Panc1 (cell line): ENCODE results near the gene DLGAP4. TPM values are rescaled to one million over a fixed set of nuclear protein-coding genes. Genes with fewer than 3 reads are reported as not detected.

Experiments used
- ATAC-seq: fragments of 200-7000 bp; cut with Tn5 transposase; 2 replicates; pipeline ENCODE4 v1.9.1; 2020; ENCODE audit warnings: mild to moderate bottlenecking, moderate library complexity
- BruUV-seq: library from RNA; stranded (reverse); fragments of 400-500 nt; replicated peaks from 2 replicates; lab custom pipeline; 2021; lab: Mats Ljungman, UMichigan
- CTCF ChIA-PET: fragments of 300-600 bp; sonication (Branson Sonifier 250); formaldehyde crosslinking; loops from one replicate; lab custom pipeline; 2022; ENCODE audit warnings: antibody characterized with exemption; lab: Charles Lee
- POLR2A ChIA-PET: fragments of 300-600 bp; sonication (Branson Sonifier 250); formaldehyde crosslinking; loops from one replicate; lab custom pipeline; 2022; ENCODE audit warnings: antibody characterized with exemption; lab: Charles Lee
- DNase-seq: peaks from one replicate; pipeline ENCODE4 v3.0.0-alpha.2; 2010; ENCODE audit warnings: low read depth, low spot score
- H3K27ac ChIP-seq: 2 replicates; pipeline ENCODE4 v1.5.1; 2011; ENCODE audit warnings: mild to moderate bottlenecking, low read length, inconsistent platforms
- H3K27me3 ChIP-seq: fragments of 200-500 bp; sonication (Bioruptor generic); 2 replicates; pipeline ENCODE4 v1.6.0; 2014; ENCODE audit warnings: low read length, inconsistent platforms; ENCODE audit not compliant: control insufficient read depth, insufficient read depth
- H3K36me3 ChIP-seq: fragments of 200-500 bp; sonication (Bioruptor generic); 2 replicates; pipeline ENCODE4 v1.5.1; 2014; ENCODE audit warnings: inconsistent platforms, mild to moderate bottlenecking, low read length, moderate library complexity; ENCODE audit not compliant: control insufficient read depth, insufficient read depth
- H3K4me1 ChIP-seq: 2 replicates; pipeline ENCODE4 v1.5.1; 2011; ENCODE audit warnings: inconsistent platforms, mild to moderate bottlenecking, low read length, moderate library complexity; ENCODE audit not compliant: control insufficient read depth, insufficient read depth
- H3K4me3 ChIP-seq, 2 experiments: 2 replicates each; pipeline ENCODE4 v1.5.1; 2011 to 2012; ENCODE audit warnings: low read depth in 2 of 2, low read length in 2 of 2, mild to moderate bottlenecking in 2 of 2, inconsistent platforms in 1 of 2, moderate library complexity in 1 of 2
- H3K9me3 ChIP-seq: fragments of 200-500 bp; sonication (Bioruptor generic); 2 replicates; pipeline ENCODE4 v1.5.1; 2014; ENCODE audit warnings: low read depth, mild to moderate bottlenecking, inconsistent platforms, low read length, moderate library complexity; ENCODE audit not compliant: control insufficient read depth, insufficient read depth
- POLR2AphosphoS5 ChIP-seq: IDR thresholded peaks from 2 replicates; pipeline ENCODE4 v1.6.1; 2012; ENCODE audit warnings: mild to moderate bottlenecking, low read depth, low read length, moderate library complexity
- SIN3A ChIP-seq: IDR thresholded peaks from 2 replicates; pipeline ENCODE4 v1.6.1; 2012; ENCODE audit warnings: low read depth, mild to moderate bottlenecking, low read length, moderate library complexity, borderline replicate concordance; ENCODE audit not compliant: insufficient read depth
- TCF7L2 ChIP-seq: IDR thresholded peaks from 2 replicates; pipeline ENCODE4 v1.6.1; 2011; ENCODE audit warnings: mild to moderate bottlenecking, low read depth, low read length, inconsistent platforms
- in situ Hi-C: cut with HindIII; loops from 2 replicates; pipeline ENCODE4 v1.10.0; 2016; ENCODE audit warnings: low sequenced_read_pairs, low pct_unique_long_range_greater_than_20kb
- intact Hi-C: fragments of 100-400 bp; cut with micrococcal nuclease; formaldehyde crosslinking; loops from one replicate; pipeline ENCODE4 v1.10.0; 2022; ENCODE audit not compliant: unreplicated experiment
- total RNA-seq: library from RNA; stranded (reverse); gene quantifications from one replicate; pipeline ENCODE4 v1.2.1, GENCODE V29; 2021; ENCODE audit not compliant: unreplicated experiment
- TF ChIP-seq, protein P1 (sequence below), 2 experiments: IDR thresholded peaks; 2 replicates each; pipeline ENCODE4 v1.6.1; 2011 to 2012; ENCODE audit warnings: low read depth in 2 of 2, control low read depth in 1 of 2, low read length in 1 of 2, mild to moderate bottlenecking in 1 of 2, moderate library complexity in 1 of 2; ENCODE audit not compliant: insufficient read depth in 1 of 2
- TF ChIP-seq, protein P2 (sequence below): fragments of 450-650 bp; IDR thresholded peaks from 2 replicates; pipeline ENCODE4 v1.5.1; 2017; ENCODE audit warnings: mild to moderate bottlenecking

Gene DLGAP4
- total RNA-seq, 1 experiment from 2014 or later, result 52.5 TPM

DNA sequence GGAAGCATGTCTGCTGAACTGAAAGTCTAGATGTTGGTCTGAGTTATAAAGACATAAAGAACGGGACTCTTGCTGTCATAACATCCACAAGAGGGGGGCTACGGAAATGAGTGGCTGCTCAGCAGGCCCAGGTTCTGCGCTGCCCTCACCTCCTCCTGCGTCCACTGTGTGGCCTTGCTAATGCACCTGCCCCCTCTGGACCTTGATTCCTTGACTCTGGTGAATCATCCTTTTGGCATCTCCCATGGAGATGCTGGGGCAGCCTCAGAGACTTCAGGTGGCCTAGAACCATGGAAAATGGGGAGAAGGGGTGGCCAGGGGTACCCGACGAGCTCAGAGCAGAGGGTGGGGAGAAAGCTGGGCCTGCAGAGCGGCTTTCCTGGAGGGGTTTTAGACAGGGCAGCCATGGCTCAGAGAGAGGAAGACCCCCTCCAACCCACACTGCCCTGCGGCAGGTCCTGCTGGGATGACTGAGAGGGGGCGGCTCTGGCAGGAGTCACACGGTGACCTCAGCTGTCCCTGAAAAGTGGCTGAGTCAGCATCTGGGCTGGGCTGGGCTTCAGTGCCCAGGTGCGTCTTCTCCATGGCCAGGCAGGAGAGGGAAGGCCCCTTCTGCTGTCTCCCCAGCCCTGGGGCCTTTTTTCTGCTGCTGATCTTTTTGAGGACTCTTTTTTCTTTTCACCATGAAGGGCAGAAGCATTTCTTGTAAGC is 46.9 kb downstream of the DLGAP4 start:
- Histone ChIP-seq H3K4me3 (no peak overlapping the region), H3K9me3 (no peaks in the 10 kb centered on the region), H3K27me3 (no peaks in the 10 kb centered on the region), H3K36me3 (no peaks in the 10 kb centered on the region), H3K27ac (no peak overlapping the region), H3K4me1 (no peaks in the 10 kb centered on the region)
- no TSS peak for BruUV-seq
- TF ChIP-seq, protein P1, sequence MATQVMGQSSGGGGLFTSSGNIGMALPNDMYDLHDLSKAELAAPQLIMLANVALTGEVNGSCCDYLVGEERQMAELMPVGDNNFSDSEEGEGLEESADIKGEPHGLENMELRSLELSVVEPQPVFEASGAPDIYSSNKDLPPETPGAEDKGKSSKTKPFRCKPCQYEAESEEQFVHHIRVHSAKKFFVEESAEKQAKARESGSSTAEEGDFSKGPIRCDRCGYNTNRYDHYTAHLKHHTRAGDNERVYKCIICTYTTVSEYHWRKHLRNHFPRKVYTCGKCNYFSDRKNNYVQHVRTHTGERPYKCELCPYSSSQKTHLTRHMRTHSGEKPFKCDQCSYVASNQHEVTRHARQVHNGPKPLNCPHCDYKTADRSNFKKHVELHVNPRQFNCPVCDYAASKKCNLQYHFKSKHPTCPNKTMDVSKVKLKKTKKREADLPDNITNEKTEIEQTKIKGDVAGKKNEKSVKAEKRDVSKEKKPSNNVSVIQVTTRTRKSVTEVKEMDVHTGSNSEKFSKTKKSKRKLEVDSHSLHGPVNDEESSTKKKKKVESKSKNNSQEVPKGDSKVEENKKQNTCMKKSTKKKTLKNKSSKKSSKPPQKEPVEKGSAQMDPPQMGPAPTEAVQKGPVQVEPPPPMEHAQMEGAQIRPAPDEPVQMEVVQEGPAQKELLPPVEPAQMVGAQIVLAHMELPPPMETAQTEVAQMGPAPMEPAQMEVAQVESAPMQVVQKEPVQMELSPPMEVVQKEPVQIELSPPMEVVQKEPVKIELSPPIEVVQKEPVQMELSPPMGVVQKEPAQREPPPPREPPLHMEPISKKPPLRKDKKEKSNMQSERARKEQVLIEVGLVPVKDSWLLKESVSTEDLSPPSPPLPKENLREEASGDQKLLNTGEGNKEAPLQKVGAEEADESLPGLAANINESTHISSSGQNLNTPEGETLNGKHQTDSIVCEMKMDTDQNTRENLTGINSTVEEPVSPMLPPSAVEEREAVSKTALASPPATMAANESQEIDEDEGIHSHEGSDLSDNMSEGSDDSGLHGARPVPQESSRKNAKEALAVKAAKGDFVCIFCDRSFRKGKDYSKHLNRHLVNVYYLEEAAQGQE (IDR thresholded peaks at IDR 0.05; ENCODE audit: insufficient read depth in 1 of 2, low read depth in 2 of 2, low read length in 1 of 2), result no peak
- no peak for TF ChIP-seq POLR2AphosphoS5
- no peak for TF ChIP-seq TCF7L2
- TF ChIP-seq SIN3A, result no peak
- TF ChIP-seq, protein P2, sequence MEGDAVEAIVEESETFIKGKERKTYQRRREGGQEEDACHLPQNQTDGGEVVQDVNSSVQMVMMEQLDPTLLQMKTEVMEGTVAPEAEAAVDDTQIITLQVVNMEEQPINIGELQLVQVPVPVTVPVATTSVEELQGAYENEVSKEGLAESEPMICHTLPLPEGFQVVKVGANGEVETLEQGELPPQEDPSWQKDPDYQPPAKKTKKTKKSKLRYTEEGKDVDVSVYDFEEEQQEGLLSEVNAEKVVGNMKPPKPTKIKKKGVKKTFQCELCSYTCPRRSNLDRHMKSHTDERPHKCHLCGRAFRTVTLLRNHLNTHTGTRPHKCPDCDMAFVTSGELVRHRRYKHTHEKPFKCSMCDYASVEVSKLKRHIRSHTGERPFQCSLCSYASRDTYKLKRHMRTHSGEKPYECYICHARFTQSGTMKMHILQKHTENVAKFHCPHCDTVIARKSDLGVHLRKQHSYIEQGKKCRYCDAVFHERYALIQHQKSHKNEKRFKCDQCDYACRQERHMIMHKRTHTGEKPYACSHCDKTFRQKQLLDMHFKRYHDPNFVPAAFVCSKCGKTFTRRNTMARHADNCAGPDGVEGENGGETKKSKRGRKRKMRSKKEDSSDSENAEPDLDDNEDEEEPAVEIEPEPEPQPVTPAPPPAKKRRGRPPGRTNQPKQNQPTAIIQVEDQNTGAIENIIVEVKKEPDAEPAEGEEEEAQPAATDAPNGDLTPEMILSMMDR, result no peak
- ChIA-PET CTCF (no interaction called here), POLR2A (interaction anchor here (0.7 kb wide), 1 partner anchor 87 kb away, joined by 3 read pairs; no protein-coding TSS in a partner anchor)
- no peak for ATAC-seq
- intact Hi-C loops (no loop called here), in situ Hi-C loops (no loop called here)
- no peak for DNase-seq

DNA sequence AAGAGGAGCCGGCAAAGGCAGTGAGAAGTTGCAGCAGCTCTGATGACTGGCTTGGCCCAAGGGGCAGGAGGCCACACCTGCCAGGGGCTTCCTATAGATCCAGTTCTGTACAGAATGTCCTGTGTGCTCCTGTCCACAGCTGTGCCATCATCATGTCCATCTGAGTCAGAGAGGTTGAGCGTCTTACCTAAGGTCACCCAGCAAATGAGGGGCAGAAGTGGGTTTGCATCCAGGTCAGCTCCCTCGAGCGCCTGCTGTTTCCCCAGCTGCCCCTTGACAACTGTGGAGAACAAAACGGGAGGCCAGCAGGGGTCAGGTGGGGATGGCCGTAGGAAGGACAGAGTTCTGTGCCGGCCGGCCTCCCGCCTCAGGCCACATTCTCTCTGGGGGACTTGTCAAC is 47.6 kb downstream of the DLGAP4 start:
- ChIA-PET CTCF (no interaction called here), POLR2A (interaction anchor here (0.7 kb wide), 1 partner anchor 88 kb away, joined by 3 read pairs; no protein-coding TSS in a partner anchor)
- no peak overlapping the region for H3K27ac ChIP-seq
- H3K27me3 ChIP-seq, result no peaks in the 10 kb centered on the region
- DNase-seq (no peak), ATAC-seq (no peak)
- no peaks in the 10 kb centered on the region for H3K36me3 ChIP-seq
- no peaks in the 10 kb centered on the region for H3K4me1 ChIP-seq
- in situ Hi-C loops (no loop called here), intact Hi-C loops (no loop called here)
- TF ChIP-seq, protein P2, result no peak
- TF ChIP-seq SIN3A, result no peak
- no peak for TF ChIP-seq TCF7L2
- TF ChIP-seq, protein P1 (IDR thresholded peaks at IDR 0.05; ENCODE audit: insufficient read depth in 1 of 2, low read depth in 2 of 2, low read length in 1 of 2), result no peak
- no peak for TF ChIP-seq POLR2AphosphoS5
- no peak overlapping the region for H3K4me3 ChIP-seq
- BruUV-seq, result no TSS peak
- no peaks in the 10 kb centered on the region for H3K9me3 ChIP-seq
